Measurements from ENCODE around the gene PCYT1B.
A peak's percentile ranks its signal among the peaks of the same experiment; 100 is the strongest.

PCYT1B gene

DNA sequence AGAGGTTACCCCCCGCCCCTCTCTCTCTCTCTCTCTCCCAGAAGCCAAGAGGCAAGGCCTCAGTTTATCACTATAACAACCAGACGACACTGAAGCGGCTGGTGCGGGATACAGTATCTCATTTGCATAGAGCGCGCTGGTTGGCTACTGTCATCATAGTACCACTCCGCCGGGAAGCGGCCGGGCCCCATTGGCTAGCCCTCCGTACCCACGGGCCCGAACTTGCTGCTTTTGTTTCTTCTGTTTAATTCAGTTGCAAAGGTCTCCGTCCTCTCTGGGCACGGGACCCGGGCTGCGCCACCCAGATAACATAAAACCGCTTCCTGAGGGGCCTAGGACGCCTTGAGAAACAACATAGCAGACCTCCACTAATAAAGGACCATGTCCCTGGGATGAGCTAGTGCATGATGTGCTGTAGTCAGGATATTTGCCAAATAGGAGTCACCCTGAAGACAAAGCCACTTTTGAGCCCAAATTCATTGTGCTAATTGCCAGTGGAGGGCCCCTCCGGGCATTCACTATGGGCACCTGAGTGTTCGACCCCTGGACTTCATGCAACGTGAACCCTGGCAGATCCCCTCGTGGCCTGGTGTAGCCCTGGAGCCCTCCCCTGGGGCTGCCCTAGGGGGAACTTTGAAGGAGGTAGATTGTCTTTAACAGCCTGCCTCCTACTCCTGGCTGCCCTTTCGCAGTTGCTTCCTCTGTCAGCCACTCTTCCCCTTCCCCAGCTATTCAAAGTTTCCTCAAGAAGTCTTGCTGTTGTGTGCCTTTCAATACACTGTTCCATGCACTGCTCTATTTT, at the start of gene PCYT1B:
TSS of gene PCYT1B (minus strand) at position 91 of the 802 bp plus-strand sequence. CDS start 242 bp downstream, outside the sequence.
- TF ChIP-seq GATA2 (IDR thresholded peaks at IDR 0.05; ENCODE audit: low read depth, low read length): 0 out of 2 replicates have a peak, but pooled peaks have one; percentile 6
- no peak for TF ChIP-seq GATA3 (IDR thresholded peaks at IDR 0.05; ENCODE audit: low read depth, low read length)

DNA sequence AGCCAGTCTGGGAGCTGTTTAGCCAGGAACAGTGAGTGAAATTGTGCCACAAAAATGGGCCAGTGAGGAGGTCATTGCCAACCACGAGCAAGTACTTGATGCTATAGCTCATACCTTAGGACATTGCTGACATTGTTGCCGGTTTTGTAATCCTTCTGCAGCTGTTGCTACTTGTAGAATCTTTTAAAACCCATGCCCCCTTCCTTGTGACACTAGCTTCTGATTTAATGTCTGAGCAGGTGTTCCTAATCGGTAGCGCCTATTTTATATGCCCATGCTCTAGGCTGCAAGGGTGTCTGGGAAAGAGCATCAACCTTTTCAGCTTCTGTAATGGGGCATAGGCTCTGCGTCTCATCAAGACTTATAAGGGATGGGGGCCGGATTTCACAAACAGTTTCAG, 49.1 kb upstream of the PCYT1B start:
- TF ChIP-seq GATA3 (IDR thresholded peaks at IDR 0.05; ENCODE audit: low read depth, low read length) (no peak), GATA2 (IDR thresholded peaks at IDR 0.05; ENCODE audit: low read depth, low read length) (no peak)

DNA sequence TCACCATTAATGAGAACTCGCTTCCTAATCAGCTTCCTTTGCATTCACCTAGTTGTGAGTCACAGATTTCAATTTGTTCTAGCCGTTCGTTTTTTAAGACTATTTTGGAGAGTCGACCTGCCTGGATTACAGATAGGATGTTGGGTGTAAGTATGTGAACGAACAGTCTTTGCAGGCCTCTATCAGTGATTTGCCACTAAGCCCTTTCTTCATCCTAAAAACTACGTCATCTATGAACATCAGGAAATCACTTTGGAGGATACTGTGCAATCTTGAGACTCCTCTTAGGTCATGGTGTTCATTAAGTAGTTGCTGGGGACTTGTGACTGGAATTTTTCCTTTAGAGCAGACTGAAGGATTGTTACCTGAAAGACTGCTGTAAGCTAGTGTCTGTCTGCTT, 47.7 kb upstream of the PCYT1B start:
- TF ChIP-seq GATA2 (IDR thresholded peaks at IDR 0.05; ENCODE audit: low read depth, low read length) (no peak), GATA3 (IDR thresholded peaks at IDR 0.05; ENCODE audit: low read depth, low read length) (no peak)

DNA sequence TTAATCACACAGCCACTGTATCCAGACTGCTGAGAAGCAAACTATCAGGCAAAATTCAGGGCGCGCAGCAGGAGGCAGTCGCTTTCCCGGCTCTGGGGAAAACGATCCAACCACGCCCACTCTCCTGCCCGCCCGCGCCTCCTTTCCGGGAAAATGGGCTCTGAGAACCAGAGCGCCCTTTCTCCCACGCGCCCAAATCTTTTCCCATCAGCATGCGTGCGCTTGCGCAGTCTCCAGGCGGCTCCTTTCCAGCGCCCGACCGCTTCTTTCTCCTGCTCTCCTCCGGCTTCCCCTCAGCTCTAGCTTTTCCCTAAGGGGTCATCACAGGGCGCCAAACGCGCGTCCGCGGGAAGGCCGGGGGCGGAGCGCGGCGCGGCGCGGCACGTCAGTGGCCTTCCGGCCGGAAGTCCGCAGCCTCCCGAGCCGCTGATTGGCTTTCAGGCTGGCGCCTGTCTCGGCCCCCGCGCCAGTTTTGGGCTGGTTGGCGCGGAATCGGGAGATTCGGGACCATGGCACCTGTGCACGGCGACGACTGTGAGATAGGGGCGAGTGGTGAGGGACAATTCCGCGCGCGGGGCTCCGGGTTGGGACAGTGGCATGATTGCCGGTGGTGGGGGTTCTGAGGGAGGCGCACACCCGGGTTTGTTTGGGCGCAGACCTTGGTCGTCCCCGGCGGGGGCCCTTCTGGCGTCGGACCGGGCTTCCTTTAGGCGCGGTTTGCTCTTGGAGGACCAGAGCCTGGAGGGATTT, 46.5 kb upstream of the PCYT1B start, which contains the start of gene POLA1:
TSS of gene POLA1 (plus strand) at position 466 of the 750 bp plus-strand sequence. CDS start at position 510, 44 bp downstream.
- peak; percentile 62 for TF ChIP-seq GATA2 (IDR thresholded peaks at IDR 0.05; ENCODE audit: low read depth, low read length)
- TF ChIP-seq GATA3 (IDR thresholded peaks at IDR 0.05; ENCODE audit: low read depth, low read length): no peak

DNA sequence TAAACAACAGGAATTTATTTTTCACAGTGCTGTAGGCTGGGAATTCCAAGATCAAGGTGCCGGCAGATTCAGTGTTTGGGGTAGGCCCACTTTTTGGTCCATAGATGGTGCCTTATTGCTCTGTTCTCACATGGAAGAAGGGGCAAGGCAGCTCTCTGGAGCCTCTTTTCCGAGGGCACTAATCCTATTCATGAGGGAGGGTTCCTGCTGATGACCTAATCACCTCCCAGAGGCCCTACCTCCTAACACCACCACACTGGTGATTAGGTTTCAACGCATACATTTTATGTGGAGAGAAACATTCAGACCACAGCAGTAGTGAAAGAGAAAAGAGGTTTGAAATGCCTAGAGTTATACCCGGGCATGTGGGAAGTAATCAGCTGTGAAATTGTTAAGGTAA, 45.2 kb upstream of the PCYT1B start:
- TF ChIP-seq GATA3 (IDR thresholded peaks at IDR 0.05; ENCODE audit: low read depth, low read length) (no peak), GATA2 (IDR thresholded peaks at IDR 0.05; ENCODE audit: low read depth, low read length) (no peak)

DNA sequence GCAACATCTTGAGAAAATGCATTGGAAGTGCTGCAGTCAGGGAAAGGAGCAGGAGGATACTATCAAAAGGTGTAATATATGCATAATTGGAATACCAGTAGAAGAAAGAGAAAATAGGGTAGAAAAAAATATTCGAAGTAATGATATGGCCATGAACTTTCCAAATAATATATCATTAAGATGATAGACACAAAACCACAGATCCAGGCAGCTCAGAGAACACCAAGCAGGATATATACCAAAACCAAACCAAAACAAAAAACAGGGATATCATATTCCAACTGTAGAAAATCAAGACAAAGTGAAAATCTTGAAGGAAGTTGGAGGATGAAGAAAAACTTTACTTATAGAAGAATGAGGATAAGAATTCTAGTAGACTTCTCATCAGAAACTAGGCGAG, 36.9 kb upstream of the PCYT1B start:
- no peak for TF ChIP-seq GATA3 (IDR thresholded peaks at IDR 0.05; ENCODE audit: low read depth, low read length)
- no peak for TF ChIP-seq GATA2 (IDR thresholded peaks at IDR 0.05; ENCODE audit: low read depth, low read length)

DNA sequence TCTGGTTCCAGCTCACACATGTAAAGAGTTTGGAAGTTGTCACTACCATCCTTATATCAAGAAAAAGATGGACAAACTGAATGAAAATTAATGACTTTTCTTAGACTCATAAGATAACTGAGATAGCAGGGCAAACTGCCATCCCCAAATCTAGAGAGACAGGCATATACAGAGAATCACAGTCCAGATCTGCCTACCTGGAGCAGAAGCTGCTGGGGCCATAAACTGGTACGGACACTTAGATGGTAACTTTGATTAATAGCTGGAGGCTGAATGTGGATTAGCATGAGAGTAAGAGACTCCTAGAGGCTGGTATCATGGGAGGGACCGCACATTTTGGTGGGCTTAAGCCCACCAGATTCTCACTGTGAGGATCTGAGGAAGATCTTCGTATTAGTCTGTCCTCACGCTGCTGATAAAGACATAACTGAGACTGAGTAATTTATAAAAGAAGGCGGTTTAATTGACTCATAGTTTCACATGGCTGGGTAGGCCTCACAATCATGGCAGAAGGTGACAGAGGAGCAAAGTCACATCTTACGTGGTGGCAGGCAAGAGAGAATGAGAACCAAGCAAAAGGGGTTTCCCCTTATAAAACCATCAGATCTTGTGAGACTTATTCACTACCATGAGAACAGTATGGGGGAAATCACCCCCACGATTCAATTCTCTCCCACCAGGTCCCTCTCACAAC, 35.7 kb upstream of the PCYT1B start:
- TF ChIP-seq GATA3 (IDR thresholded peaks at IDR 0.05; ENCODE audit: low read depth, low read length): no peak
- no peak for TF ChIP-seq GATA2 (IDR thresholded peaks at IDR 0.05; ENCODE audit: low read depth, low read length)

DNA sequence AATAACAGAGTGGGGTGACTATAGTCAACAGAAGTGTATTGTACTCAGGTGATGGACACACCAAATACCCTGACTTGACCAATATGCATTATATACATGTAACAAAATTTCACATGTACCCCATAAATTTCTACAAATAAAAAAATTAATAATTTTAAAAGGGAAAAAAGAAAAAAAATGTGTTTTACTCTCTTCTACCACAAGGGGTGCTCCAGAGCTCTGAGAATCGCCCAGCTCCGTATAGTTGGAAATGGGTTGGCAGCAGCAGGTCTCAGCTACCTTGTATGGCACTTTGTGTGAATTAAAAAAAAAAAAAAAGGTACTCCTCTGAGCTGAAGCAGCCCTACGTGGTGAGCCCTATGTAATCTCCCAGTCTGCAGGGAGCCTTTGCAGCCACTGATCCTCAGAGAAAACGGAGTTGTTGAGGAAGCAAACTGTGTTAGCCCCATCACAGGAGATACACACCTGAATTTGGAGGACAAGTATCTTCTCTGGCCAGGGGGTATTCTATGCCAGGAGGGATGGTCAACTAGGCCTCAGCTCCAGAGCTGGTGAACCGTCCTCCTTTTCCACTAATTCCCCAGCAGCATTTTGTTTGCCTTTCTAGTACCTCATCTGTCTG, 29.4 kb upstream of the PCYT1B start:
- TF ChIP-seq GATA2 (IDR thresholded peaks at IDR 0.05; ENCODE audit: low read depth, low read length): no peak
- TF ChIP-seq GATA3 (IDR thresholded peaks at IDR 0.05; ENCODE audit: low read depth, low read length): no peak

DNA sequence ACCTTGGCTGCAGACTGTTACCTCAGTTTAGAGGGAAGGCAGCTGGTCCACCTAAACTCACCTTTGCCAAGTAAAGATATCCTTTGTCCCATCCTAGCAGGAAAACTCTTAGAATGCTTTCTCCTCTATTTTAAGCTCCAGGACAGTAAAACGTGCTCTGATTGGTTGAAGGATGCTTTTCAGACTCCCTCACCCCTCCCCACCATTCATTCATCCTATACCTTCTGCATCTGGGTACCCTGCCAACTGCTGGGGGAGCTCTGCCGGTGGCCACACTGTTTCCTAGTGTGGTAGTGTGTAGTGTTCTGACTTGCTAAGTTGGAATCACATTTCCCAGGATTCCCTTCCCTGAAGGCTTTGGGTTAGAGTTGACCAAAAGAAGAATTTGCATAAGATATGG, 26.3 kb upstream of the PCYT1B start:
- TF ChIP-seq GATA3 (IDR thresholded peaks at IDR 0.05; ENCODE audit: low read depth, low read length) (no peak), GATA2 (IDR thresholded peaks at IDR 0.05; ENCODE audit: low read depth, low read length) (no peak)

DNA sequence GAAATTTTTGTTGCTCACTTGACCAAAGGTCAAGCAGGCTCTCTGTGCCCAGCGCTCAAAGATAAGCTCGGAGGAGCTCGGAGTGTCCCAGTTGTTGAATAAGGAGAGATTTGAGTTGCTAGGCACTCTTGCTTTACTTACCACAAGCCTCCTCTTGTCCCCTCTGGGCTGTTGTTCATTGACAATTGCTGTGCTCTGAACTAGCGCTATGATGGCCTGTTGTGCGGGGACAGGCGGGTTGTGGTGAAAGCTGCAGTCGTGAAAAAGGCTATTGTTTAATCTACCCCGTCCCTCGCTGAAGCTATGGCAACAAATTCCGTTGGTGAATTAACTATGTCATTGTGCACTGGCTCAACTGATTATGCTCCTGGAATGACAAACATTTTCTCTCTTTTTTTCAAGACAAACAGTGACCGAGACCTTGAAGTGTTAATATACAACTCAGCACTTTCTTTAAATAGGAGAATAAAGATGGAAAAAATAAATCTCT, 25.6 kb upstream of the PCYT1B start:
- no peak for TF ChIP-seq GATA2 (IDR thresholded peaks at IDR 0.05; ENCODE audit: low read depth, low read length)
- TF ChIP-seq GATA3 (IDR thresholded peaks at IDR 0.05; ENCODE audit: low read depth, low read length): no peak

DNA sequence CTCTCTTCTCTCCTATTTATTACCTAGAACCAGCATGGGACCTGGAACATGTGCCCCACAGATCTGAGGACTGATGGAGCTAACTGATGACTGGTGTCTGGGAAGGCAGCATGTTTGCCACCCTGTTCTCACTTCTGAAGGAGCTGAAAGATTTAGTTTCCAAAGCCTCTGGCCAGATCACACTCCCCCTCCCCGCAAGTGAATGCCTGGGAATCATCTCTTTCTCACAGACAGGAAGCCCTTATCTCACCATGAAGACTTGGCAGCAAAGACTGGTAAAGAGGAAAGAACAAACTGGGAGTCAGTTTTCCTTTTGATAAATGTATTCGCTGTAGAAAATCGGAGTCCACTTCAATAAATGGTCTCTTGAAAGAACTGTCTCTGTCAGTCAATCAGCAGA, 21.0 kb upstream of the PCYT1B start:
- TF ChIP-seq GATA2 (IDR thresholded peaks at IDR 0.05; ENCODE audit: low read depth, low read length) (no peak), GATA3 (IDR thresholded peaks at IDR 0.05; ENCODE audit: low read depth, low read length) (no peak)

DNA sequence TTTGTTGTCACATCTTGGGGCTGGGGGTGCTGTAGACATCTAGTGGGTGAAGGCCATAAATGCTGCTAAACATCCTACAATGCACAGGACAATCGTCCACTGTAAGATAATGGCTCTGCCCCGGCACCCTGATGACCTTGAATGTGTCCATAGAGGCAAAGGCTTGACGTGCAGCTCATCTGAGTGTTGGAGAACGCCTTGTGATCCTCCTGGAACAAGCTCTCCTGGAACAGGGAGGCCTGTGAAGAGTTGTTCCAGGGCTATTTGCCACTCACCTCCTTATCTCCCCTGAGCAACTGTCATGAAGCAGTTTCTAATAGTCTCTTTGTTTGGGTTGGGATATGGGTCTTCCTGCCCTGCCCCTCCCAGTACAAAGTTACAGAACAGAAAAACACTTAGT, 15.2 kb upstream of the PCYT1B start:
- TF ChIP-seq GATA2 (IDR thresholded peaks at IDR 0.05; ENCODE audit: low read depth, low read length): no peak
- no peak for TF ChIP-seq GATA3 (IDR thresholded peaks at IDR 0.05; ENCODE audit: low read depth, low read length)

DNA sequence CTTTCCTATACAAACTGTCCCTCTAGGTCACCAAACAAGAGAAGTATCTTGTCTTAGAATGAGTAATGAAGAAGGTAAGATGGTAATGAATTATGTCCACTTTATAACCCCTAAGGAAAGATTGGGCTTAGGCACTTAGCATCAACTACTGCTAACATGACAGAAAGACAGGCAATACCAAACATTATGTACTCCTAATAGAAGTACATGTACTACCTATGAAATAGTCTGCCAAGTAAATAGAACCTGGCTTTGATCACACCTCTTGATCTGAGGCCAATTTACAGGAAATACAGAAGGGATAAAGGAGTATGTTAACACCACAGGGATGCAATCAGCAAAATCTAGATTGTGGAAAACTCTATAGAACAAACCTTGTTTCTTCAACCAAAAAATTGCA, 14.1 kb upstream of the PCYT1B start:
- TF ChIP-seq GATA2 (IDR thresholded peaks at IDR 0.05; ENCODE audit: low read depth, low read length) (no peak), GATA3 (IDR thresholded peaks at IDR 0.05; ENCODE audit: low read depth, low read length) (no peak)

DNA sequence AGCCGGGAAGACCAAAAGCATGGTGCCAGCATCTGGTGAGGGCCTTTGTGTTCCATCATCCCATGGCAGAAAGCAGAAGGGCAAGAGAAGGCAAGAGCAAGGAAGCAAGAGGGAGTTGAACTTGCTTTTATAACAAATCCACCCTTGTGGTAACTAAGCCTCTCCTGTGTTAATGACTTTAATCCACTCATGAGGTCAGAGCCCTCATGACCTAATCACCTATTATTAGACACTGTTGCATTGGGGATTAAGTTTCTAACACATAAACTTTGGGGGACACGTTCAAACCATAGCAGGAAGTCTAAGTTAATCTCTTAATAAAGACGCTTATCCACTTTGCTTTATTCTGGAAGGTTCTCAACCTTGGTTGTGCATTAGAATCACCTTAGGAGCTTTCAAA, 12.5 kb upstream of the PCYT1B start:
- TF ChIP-seq GATA2 (IDR thresholded peaks at IDR 0.05; ENCODE audit: low read depth, low read length) (no peak), GATA3 (IDR thresholded peaks at IDR 0.05; ENCODE audit: low read depth, low read length) (no peak)
